ENCODE measurements around the gene PUS1.
"Not testable (repeated sequence)": the region's sequence is repeated elsewhere in the genome, so short reads cannot be mapped to it uniquely, and the experiment has no call there.

The PUS1 gene

DNA sequence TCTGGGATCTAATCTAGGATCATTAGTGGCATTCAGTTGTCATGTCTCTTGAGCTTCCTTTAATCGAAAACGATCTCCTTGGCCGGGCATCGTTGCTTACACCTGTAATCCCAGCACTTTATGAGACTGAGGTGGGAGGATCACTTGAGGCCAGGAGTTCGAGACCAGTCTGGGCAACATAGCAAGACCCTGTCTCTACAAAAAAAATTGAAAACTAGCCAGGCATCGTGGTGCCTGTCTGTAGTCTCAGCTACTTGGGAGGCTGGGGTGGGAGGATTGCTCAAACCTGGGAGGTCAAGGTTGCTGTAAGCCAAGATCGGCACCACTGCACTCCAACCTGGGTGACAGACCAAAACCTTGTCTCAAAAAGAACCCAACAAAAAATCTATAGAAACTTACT is 9.0 kb downstream of the PUS1 start:
- no peak for DNase-seq (ENCODE audit: low read depth)

GRCh38 chr12:131939007-131939406 is 9.9 kb downstream of the PUS1 start:
- DNase-seq (ENCODE audit: low read depth) = no peak

GRCh38 chr12:131940141-131940547 is 11.1 kb downstream of the PUS1 start:
- DNase-seq (ENCODE audit: low read depth) = peak; percentile 22

DNA sequence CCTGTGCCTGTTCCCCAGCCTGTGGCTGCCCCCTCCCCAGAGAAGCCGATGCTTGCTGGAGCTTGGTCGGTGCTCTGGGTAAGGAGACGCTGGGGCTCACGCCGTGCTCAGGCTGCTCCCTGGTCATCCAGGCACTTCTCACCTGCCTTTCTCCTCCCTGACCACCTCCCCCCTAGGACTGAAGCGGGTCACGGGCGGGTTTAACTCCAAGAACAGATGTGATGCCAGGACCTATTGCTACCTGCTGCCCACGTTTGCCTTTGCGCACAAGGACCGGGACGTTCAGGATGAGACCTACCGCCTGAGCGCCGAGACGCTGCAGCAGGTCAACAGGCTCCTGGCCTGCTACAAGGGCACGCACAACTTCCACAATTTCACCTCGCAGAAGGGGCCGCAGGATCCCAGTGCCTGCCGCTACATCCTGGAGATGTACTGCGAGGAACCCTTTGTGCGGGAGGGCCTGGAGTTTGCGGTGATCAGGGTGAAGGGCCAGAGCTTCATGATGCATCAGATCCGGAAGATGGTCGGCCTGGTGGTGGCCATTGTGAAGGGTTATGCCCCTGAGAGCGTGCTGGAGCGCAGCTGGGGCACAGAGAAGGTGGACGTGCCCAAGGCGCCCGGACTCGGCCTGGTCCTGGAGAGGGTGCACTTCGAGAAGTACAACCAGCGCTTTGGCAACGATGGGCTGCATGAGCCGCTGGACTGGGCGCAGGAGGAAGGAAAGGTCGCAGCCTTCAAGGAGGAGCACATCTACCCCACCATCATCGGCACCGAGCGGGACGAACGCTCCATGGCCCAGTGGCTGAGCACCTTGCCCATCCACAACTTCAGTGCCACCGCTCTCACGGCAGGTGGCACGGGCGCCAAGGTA is 12.3 kb downstream of the PUS1 start:
- DNase-seq (ENCODE audit: low read depth) = no peak

- no peak for DNase-seq (ENCODE audit: low read depth)
Measured at GRCh38 chr12:131941987-131942341, 12.9 kb downstream of the PUS1 start.

DNA sequence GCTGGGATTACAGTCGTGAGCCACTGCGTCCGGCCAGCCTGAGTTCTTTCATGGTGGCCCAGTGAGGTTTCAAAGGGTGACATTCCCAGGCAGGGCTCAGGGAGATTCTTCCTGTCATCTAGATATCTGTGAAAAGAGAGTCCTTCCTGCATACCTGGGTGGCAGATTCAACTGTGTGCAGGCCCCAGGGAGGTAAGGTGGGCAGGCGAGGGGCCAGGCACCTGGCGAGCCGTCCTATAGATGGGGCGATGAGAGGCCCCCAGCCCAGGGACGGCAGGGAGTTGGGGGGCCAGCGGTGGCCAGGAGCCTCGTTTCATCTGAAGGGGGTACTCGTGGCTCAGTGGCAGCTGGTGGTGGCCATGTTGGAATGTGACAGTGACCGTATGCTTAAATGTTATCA is 13.6 kb downstream of the PUS1 start:
- no peak for DNase-seq (ENCODE audit: low read depth)

DNA sequence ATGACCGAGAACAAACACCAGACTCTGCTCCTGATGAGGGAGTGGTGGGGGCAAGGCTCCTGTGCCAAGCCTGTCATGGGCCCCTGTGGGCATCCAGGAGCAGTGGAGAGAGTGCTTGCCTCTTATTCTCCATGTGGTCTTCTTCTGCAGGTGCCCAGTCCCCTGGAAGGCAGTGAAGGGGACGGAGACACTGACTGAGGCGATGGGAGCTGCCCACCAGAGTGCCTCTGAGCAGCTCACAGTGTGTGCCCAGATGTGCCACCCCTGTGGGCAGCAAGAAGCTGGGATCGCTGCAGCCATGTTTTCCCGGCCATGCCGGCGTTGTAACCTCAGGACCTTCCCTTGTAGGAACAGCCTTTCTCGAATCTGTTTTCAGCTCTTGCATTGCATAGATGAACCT is 14.3 kb downstream of the PUS1 start:
- DNase-seq (ENCODE audit: low read depth) = no peak

DNA sequence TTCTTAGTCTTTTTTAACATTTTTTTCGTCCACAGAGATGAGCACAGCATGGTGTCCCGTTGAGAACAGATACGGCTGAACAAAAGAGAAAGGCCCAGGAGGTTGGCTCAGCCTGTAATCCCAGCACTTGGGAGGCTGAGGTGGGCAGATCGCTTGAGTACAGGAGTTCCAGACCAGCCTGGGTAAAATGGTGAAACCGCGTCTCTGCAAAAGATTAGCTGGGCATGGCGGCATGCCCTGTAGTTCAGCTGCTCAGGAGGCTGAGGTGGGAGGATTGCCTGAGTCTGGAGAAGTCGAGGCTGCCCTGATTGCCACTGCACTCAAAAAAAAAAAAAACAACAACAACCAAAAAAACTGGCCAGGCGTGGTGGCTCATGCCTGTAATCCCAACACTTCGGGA is 14.8 kb downstream of the PUS1 start:
- DNase-seq (ENCODE audit: low read depth) = no peak

DNA sequence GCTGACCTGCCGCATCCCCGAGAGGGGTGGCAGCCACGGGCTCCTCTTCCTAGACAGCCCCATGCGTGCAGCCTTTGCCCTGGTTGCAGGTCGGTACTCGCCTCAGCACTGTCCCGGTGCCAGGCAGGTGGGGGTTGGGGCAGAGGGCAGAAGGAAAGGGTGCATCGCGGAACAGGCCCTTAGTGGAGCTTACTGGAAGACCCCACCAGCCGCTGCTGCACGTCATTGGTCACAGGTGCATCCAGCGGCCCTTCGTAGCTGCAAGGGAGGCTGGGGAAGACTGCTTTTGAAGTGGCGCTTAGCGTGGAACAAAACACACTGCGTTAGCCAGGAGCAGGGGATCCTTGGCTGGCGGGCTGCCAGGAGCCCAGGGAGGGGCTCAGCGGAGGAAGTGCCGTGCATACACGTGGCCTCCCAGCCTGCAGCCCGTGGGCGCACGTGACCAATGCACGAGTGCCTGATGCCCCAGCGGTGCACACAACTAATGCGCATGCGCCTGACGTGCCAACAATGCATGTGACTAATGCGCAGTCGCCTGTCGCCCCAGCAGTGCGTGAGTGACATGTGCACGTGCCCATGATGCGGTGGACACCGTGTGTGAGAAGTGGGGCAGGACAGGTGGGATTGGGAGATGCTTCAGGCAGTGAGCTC is 15.7 kb downstream of the PUS1 start:
- DNase-seq (ENCODE audit: low read depth) = no peak

- DNase-seq (ENCODE audit: low read depth) = no peak
Measured at GRCh38 chr12:131946757-131947156, 17.7 kb downstream of the PUS1 start.

GRCh38 chr12:131947482-131948027 is 18.5 kb downstream of the PUS1 start:
- no peak for DNase-seq (ENCODE audit: low read depth)

GRCh38 chr12:131948166-131948712 is 19.2 kb downstream of the PUS1 start:
- DNase-seq (ENCODE audit: low read depth) = no peak

GRCh38 chr12:131948713-131949430 is 19.8 kb downstream of the PUS1 start:
- not testable (repeated sequence) for DNase-seq (ENCODE audit: low read depth)

- DNase-seq (ENCODE audit: low read depth) = peak; percentile 93
Measured at GRCh38 chr12:131949431-131950181, 20.5 kb downstream of the PUS1 start, which contains the start of gene EP400. Gene EP400 (plus strand): TSS chr12:131949942. CDS start chr12:131960620, 10,678 bp downstream.

DNA sequence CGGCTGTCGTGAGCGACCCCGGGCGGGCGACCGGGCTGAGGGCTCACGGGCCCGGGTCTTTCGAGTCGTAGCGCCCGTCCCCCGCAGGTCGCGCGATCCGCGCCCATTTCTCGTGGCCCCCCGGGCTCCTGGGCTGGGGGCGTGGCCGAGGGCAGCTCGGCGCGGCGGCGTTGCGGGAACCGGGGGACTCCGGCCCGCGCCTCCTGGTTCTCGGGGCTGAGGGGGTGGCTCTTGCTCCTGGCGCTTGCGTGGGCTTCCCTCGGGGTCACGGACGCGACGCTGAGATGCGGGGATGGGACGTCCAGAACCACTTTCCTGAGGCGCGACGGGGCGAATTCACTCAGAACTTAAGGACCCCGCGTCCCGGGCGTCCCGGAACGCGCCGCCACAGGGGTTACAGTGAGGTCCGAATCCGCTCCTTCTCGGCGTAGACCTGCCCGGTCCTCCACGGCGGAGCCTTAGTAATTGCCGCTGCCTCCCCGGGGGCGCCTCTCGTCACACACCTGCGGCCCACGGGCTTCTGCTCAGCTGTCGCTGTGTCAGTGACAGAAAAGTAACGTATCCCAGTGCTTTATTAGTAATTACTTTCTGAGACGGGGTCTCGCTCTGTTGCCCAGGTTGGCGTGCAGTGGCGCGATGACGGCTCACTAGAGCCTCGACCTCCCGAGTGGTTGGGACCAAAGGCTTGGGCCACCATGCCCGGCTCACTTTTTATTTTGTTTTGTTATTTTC is 21.3 kb downstream of the PUS1 start:
- DNase-seq (ENCODE audit: low read depth) = no peak

DNA sequence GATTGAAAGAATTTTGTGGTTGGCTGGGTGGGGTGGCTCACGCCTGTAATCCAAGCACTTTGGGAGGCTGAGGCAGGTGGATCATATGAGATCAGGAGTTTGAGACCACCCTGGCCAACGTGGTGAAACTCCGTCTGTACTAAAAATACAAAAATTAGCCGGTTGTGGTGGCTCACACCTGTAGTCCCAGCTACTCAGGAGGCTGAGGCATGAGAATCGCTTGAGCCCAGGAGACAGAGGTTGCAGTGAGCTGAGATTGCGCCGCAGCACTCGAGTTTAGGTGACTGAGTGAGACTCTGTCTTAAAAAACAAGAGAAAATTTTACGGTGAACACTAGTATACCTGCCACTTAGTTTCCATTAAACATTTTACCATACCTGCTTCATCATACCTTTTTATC is 24.7 kb downstream of the PUS1 start:
- not testable (repeated sequence) for DNase-seq (ENCODE audit: low read depth)

DNA sequence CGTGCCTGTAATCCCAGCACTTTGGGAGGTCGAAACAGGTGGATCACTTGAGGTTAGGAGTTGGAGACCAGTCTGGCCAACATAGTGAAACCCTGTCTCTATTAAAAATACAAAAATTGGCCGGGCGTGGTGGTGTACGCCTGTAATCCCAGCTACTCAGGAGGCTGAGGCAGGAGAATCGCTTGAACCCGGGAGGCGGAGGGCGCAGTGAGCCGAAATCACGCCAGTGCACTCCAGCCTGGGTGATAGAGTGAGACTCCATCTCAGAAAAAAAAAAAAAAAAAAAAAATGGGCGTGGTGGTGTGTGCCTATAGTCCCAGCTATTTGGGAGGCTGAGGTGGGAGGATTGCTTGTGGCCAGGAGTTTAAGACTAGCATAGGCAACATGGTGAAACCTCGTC is 25.4 kb downstream of the PUS1 start:
- DNase-seq (ENCODE audit: low read depth) = not testable (repeated sequence)

DNA sequence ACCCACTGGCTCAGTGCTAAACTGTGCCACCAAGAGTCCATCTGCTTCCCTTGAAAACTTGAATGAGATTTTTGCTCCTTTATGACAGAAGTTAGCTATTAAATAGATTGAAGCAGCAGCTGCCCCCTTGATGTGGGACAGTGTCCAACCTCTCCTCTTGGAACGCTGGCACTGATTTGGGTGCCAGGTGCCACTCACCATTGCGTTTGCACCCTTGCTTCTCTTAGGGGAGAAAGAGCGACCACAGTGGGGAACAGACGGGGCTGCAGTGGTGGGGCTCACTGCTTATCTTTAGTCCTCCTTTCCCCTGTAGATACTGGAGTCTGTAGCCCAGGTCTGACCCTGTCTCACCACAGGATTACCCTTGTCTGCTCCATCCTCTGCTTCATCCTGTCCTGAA is 30.0 kb downstream of the PUS1 start:
- peak; percentile 17 for DNase-seq (ENCODE audit: low read depth)

GRCh38 chr12:131959641-131960589 is 30.8 kb downstream of the PUS1 start:
- DNase-seq (ENCODE audit: low read depth) = no peak
